Measurements from ENCODE around the gene TRAPPC14. TPM values are rescaled to one million over a fixed set of nuclear protein-coding genes. Genes with fewer than 3 reads are reported as not detected.

Gene TRAPPC14
- total and polyA plus RNA-seq, 9 of the 15 experiments (the other 6 are each of a cell fraction or from before 2014, with no cell fraction given): 0.42 to 45.9 (median 18.2) TPM

DNA sequence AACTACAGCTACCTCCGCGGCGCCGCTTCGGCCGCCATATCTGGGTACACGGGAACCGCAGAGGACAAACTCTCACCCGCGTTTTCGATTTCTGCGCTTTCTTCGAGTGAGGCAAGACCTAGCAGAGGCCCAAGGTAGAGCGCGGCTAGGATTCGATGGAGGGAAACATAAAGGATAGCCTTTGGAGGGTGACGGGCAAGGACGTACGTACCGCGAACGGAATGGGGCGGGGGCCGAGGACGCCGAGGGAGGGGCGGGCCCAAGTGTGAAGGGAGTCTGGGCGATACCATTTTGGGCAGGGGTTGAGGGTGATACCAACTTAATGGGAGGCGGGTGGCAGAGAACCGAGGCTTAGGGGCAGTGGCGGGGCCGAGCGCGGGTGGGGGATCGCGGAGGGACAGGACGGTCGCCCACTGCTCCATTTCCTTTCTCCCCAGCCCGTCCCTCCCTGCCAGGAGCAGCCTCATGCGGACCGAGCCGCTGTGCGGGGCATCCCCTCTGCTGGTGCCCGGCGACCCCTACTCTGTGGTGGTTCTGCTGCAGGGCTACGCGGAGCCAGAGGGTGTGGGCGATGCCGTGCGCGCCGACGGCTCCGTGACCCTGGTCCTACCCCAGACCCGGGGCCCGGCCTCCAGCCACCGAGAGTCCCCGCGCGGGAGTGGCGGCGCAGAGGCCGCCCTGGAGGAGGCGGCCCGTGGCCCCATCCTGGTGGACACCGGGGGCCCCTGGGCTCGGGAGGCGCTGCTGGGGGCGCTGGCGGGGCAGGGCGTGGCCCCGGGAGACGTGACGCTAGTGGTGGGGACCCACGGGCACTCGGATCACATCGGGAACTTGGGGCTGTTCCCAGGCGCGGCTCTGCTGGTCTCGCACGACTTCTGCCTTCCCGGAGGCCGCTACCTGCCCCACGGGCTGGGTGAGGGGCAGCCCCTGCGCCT lies 31.3 kb downstream of the TRAPPC14 start, which contains the start of gene MBLAC1 (continued):
- TF ChIP-seq, protein P1, sequence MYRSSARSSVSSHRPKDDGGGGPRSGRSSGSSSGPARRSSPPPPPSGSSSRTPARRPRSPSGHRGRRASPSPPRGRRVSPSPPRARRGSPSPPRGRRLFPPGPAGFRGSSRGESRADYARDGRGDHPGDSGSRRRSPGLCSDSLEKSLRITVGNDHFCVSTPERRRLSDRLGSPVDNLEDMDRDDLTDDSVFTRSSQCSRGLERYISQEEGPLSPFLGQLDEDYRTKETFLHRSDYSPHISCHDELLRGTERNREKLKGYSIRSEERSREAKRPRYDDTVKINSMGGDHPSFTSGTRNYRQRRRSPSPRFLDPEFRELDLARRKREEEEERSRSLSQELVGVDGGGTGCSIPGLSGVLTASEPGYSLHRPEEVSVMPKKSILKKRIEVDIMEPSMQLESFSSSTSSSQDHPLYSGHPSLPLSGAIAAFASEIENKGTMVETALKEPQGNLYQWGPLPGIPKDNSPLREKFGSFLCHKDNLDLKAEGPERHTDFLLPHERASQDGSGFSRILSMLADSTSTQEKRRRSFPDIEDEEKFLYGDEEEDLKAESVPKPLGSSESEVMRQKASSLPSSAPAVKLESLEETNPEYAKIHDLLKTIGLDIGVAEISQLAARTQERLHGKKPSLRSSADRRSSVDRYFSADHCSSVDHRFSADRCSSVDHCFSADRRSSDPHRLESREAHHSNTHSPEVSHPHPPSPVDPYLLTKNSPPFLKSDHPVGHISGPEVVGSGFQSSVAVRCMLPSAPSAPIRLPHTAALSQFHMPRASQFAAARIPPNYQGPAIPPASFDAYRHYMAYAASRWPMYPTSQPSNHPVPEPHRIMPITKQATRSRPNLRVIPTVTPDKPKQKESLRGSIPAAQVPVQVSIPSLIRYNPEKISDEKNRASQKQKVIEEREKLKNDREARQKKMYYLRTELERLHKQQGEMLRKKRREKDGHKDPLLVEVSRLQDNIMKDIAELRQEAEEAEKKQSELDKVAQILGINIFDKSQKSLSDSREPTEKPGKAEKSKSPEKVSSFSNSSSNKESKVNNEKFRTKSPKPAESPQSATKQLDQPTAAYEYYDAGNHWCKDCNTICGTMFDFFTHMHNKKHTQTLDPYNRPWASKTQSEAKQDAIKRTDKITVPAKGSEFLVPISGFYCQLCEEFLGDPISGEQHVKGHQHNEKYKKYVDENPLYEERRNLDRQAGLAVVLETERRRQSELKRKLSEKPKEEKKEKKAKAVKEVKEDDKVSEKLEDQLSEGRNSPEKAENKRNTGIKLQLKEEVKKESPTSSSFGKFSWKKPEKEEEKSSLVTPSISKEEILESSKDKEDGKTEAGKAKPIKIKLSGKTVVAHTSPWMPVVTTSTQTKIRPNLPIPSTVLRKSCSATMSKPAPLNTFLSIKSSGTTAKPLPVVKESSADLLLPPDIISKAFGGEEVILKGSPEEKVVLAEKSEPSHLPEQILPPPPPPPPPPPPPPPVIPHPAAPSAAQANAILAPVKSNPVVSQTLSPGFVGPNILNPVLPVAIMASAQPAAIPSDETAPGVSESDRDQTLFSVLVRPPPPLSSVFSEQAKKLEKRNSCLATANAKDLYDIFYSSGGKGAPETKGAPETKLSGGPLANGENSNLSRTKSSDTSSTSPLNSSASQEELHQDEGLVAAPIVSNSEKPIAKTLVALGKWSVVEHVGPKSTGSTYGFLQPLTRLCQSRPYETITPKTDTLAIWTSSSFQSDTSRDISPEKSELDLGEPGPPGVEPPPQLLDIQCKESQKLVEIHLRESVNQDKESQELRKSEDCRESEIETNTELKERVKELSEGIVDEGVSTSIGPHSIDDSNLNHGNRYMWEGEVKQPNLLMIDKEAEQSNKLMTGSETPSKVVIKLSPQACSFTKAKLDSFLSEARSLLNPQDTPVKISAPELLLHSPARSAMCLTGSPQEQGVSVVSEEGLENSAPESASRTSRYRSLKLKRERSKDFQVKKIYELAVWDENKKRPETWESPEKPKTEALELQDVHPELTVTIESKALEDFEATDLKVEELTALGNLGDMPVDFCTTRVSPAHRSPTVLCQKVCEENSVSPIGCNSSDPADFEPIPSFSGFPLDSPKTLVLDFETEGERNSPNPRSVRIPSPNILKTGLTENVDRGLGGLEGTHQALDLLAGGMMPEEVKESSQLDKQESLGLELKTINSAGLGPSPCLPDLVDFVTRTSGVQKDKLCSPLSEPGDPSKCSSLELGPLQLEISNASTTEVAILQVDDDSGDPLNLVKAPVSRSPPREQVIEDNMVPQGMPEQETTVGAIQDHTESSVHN (IDR thresholded peaks at IDR 0.05; ENCODE audit: borderline replicate concordance in 1 of 2, low read depth in 1 of 2): no peak
- peak; percentile 25; the same call in 1 of the 2 replicates for TF ChIP-seq ATF3 (IDR thresholded peaks at IDR 0.05)
- TF ChIP-seq ATF3 (CRISPR knock-in tag; conservative IDR thresholded peaks at IDR 0.05): no peak; the same call in 1 of the 2 replicates
- no peak for TF ChIP-seq BACH1 (tag; IDR thresholded peaks at IDR 0.05)
- peak; percentile 43 for TF ChIP-seq CCNT2 (IDR thresholded peaks at IDR 0.05; ENCODE audit: borderline replicate concordance, extremely low read depth, insufficient read length, low read depth, low read length)
- peak; percentile 80; the same call in 1 of the 2 replicates for TF ChIP-seq MYC (IDR thresholded peaks at IDR 0.05; ENCODE audit: low read depth, low read length)
- no peak for TF ChIP-seq MYC (CRISPR knock-in tag; IDR thresholded peaks at IDR 0.05; ENCODE audit: borderline replicate concordance, low read depth)
- no peak for TF ChIP-seq ZNF778 (CRISPR knock-in tag; IDR thresholded peaks at IDR 0.05)
- no peak for TF ChIP-seq TEAD2 (tag; IDR thresholded peaks at IDR 0.05)
- TF ChIP-seq NONO (IDR thresholded peaks at IDR 0.05; ENCODE audit: low read depth in 2 of 2, low read length in 1 of 2): peak; percentile 57 to 98; a peak in 3 of 4 replicates
- TF ChIP-seq HNRNPL (IDR thresholded peaks at IDR 0.05; ENCODE audit: low read depth, low read length): peak; percentile 12; the same call in 1 of the 2 replicates
- peak; percentile 25; the same call in 1 of the 2 replicates for TF ChIP-seq GTF2A2 (tag; IDR thresholded peaks at IDR 0.05)
- TF ChIP-seq KDM4B (IDR thresholded peaks at IDR 0.05; ENCODE audit: borderline replicate concordance in 2 of 2, low read depth in 1 of 2): peak in 1 of 2 experiments; percentile 62; a peak in 1 of 4 replicates
- no peak; the same call in 1 of the 2 replicates for TF ChIP-seq CREB1 (IDR thresholded peaks at IDR 0.05)
- TF ChIP-seq CREB1 (CRISPR knock-in tag; IDR thresholded peaks at IDR 0.05): peak; percentile 41
- 0 out of 2 replicates have a peak, but pooled peaks have one; percentile 35 for TF ChIP-seq FOXM1 (IDR thresholded peaks at IDR 0.05; ENCODE audit: low read depth)
- TF ChIP-seq FOXM1 (CRISPR knock-in tag; IDR thresholded peaks at IDR 0.05; ENCODE audit: low read depth): peak; percentile 70
- peak; percentile 23; the same call in 1 of the 2 replicates for TF ChIP-seq NFIC (IDR thresholded peaks at IDR 0.05)
